HG03520 (cell line): ENCODE results near the gene SLC4A9.
A peak's percentile ranks its signal among the peaks of the same experiment; 100 is the strongest.
"Not testable (repeated sequence)": the region's sequence is repeated elsewhere in the genome, so short reads cannot be mapped to it uniquely, and the experiment has no call there.

ENCODE experiments used
- ATAC-seq: cut with Tn5 transposase; IDR thresholded peaks from one replicate; pipeline ENCODE4 v1.9.1; 2021; ENCODE audit warnings: mild to moderate bottlenecking, moderate library complexity; ENCODE audit not compliant: unreplicated experiment

SLC4A9 gene

DNA sequence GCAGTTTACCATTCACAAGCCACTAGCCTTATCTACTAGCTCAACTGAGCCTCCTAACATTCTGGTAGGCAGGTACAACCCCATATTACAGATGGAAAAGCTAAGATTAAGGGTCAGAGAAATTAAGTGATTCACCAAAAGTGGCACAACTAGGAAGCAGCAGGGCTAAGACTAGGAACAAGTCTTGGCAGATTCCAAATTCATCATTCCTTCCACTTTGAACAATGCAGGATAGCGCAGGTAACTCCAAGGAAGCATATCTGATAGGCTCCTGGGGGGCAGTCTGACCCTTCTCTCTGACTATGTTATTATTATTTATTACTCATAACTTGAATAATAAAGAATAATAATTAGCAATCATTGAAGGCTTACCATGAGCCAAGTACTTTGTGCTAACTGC is 22.1 kb upstream of the SLC4A9 start:
- ATAC-seq: no peak

DNA sequence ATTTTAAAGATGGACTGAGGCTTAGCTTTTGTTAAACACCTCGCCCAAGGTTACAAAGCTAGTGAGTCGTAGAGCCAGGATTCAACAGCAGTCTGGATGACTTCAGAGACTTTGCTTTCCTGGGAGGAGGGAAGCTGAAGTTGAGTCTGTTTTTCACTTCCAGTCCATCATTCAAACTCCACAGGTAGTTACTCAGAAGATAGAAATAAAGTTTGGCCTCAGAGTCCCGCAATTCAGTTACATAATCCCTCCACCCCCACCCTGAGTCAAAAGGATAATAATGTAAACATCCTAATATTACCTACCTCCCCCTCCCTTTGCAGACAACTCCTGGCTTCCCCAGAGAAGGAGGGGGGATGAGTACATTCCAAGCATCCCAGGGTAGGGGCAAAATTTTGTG is 21.7 kb upstream of the SLC4A9 start:
- ATAC-seq: no peak

DNA sequence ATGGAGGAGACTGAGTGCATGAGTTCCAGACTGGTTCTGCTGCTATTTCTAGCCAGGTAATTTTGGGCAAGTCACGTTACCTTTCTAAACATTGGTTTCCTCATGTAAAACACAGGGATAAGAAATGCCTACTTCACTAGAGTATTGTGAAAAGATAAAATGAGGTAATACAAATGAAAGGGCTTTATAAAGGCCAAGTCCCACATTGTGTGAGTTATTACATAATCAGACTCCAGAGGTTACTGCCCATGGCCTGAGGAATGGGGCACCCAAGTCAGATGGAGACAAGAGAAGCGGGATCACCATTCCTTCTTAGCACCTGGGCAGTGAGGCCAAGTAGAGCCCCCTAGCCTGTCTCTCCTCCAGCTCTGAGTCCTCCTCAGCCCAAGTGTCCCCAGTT is 21.1 kb upstream of the SLC4A9 start:
- no peak for ATAC-seq

DNA sequence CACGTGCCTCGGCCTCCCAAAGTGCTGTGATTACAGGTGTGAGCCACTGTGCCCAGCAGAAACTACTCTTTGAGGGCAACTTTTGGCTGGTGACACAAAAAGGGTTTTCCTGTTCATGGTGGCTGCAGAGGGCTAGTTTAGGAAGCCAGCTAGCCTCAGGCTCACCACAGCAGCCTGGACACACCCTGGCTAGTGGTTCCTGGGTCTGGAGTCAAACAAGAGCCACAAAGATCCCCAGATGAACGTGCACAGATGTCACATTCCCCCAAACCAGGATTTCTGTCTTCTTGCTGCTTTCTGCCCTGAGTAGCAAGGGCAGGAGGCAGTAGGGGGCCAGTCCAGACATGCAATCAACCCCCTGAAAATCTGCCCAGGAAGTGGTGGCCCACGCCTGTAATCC is 20.4 kb upstream of the SLC4A9 start:
- no peak for ATAC-seq

DNA sequence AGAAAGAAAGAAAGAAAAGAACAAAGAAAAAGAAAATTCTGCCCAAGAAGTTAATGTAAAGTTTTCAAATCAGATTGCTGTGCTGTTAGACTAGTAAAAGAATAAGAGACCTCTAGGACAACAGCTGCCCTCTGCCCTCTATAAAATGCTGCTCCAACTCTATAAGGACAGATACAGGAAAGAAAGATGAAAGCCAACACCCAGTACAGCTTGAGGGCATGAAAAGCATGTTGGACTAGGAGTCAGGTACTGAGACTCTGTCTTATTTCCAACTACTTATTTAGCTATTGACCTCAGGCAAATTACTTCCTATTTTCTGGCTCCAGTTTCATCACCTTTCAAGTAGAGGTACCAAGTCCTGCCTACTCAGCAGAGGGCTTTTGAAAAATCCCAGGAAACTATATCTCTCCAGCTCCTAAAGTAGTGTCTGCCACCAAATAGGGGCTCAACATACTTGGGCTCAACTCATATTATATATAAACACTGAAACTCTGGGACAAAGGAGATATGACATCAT is 19.3 kb upstream of the SLC4A9 start:
- ATAC-seq: no peak

DNA sequence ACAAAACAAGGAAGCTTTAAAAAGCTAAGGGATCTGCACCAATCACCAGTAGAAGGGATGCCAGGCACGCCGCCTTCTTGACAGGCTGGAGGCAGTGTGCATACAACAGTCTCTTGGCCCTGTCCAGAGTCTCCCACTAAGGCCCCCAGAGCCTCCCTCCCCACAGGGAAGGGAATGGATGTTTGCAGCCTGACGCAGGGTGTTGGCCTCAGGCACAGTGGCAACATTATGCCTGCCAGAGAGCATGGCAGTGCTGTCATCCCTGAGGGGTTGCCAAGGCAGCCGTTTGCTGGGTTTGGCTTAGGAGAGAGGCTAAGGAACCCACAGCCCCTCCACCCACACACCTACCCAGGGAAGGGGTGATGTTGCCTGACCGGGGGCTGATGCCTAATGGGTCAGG is 18.4 kb upstream of the SLC4A9 start:
- ATAC-seq: no peak

DNA sequence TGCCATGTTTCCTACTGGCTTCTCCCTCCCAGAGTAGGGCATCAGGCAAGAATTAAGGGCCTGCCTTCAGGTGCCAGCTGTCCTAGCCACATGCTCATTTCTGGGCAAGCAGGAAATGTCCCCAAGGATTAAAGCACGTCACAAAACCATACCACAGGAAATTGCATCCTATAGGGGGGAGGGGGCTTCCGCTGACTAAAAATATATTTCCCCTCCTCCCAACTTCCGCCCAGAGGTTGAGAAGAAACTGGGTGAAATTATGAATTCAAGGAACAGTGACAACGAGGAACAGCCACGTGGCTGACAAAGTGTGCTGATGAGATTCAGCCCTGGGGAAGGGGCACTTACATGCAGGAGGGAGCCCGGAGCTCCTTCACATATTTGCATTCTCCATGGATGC is 17.7 kb upstream of the SLC4A9 start:
- no peak for ATAC-seq

DNA sequence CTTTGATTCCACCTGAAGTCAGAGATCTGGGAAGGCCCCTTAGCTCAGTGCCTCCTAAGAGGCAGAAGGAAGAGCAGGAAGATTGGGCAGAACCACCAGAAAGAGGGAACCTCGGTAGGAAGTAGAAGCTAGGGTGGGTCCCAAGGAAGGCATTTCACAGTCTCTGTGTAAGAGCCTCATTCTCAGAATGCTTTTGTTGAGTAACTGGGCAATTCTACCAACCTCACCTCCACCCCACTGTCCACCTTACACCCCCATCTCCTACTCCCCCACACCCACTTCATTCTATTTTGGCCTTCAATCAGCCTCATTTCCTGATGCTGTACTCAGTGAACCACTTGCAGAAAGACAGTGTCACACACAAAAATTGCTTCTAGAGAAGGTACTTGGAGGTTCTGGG is 17.1 kb upstream of the SLC4A9 start:
- no peak for ATAC-seq

DNA sequence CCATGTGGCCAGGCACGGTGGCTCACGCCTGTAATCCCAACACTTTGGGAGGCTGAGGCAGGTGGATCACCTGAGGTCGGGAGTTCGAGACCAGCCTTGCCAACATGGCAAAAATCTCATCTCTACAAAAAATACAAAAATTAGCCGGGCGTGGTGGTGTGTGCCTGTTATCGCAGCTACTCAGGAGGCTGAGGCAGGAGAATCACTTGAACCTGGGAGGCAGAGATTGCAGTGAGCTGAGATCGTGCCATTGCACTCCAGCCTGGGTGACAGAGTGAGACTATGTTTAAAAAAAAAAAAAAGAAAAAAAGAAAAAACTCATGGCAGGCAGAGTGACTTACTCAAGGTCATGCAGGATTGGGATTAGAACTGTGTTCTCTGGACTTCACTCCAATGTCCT is 16.1 kb upstream of the SLC4A9 start:
- ATAC-seq: not testable (repeated sequence)

DNA sequence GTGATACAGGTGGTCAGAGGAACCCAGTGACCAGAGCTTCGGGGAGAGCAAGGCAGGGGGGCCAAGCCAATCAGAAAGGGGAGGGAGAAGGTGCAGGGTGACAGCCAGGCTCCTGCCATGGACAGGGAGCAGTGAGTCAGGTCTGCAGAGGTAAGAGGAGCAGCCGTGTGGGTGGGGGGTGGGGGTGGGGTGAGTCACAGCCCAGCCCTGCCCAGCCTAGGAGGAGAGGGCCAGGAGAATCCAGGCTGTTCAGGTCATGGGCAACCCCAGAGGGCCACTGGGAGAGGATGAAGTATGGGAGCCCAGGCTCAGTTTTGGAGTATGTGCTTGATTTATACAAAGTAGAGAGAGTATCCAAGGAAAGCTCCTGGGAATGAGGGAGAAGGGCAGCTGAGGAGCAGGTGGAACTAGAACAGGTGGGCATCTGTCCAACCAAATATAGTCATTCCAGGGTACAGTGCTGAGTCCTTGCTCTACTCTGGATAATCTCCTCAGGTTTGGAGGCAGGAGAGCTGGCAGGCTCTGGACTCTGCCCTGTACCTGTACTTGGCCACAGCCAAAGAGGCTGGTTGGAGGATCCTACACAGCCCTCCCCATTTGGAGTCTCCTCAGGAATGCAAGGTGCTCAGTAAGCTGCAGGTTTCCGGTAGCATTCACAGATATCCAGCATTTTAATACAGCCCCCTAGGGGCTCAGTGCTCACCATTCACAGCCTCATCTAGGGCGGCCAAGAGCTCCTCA is 15.1 kb upstream of the SLC4A9 start:
- ATAC-seq: no peak

DNA sequence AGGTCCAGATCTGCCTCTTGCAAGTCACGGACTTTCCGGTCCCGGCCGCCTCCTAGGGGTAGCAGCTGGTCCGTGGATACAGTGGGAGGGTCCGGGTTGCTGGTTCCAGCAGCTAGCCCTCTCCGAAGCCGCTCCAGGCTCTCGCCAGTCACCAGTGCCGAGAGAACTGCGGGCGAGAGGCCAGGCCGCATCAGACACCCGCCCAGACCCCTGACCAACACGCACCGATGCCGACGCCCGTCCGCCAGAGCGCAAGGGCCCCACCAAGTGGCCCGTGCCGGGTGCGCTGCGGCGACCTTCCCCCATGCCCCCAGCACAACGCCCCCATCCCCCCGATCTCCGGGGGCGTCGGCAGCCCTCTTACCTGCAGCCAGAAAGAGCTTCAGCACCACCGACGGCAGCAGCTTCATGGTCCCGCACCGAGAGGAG is 14.1 kb upstream of the SLC4A9 start:
- peak; percentile 4 for ATAC-seq

DNA sequence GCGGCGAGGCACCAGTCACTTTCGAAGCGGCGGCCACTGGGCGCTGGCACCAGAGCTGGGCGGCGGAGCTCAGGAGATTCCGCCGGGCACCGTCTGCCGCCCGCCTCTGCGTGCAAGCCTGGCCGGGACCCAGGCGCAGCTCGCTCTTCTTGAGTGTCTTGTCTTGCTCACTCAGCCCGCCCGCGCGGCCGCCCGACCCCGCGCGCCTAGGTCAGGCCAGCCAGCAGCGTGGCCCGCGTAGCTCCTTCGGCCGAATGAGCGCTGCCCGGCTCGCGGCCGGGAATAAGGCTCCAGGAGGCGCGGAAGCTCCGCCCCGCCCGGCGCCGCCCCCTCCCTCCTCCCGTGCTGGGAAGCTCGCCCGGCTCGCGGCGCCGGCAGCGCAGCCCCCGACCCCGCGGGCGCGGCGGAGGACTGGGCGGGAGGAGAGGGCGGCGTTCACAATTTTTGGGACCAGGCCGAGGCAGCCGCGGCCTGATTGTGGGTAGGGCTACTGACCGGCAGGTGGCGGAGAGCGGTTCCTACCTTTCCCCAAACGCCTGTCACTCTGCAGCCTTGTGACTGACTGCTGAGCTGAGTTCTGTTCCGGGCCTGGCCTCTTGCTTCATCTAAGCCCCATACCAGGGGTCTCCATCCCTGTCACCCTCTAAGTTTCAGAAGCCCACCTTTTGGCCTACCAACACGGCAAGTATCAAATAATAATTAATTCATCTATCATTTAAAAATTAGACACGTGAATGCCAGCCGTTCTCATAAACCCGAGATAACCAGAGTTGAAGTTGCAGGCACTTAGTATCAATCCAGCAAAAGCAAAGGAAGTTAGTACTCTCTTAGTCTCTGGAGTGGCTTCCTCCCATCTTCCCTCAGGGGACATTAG is 13.4 kb upstream of the SLC4A9 start, which contains the start of gene HBEGF:
TSS of gene HBEGF (minus strand) at position 256 of the 874 bp plus-strand sequence. CDS start 275 bp downstream, outside the sequence.
- peak; percentile 81 for ATAC-seq

DNA sequence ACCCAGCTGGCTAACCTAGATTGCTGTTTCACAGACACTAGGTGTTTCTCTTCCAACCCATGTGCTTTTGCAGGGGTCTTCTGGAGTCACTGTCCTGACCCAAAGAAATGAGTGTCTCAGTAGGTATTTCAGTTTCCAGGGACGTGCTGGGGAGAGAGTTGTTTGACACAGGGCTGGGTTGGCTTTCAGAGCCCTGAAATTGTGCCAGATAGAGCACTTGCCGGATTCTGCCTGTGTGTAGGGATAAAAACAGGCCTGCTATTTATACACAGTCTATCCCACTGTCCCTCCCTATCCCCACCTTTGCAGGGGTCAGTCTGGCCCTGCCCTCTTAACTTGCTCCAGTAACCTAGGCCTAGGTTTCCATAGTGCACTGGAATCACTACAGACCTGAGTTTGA is 12.6 kb upstream of the SLC4A9 start:
- ATAC-seq: no peak

DNA sequence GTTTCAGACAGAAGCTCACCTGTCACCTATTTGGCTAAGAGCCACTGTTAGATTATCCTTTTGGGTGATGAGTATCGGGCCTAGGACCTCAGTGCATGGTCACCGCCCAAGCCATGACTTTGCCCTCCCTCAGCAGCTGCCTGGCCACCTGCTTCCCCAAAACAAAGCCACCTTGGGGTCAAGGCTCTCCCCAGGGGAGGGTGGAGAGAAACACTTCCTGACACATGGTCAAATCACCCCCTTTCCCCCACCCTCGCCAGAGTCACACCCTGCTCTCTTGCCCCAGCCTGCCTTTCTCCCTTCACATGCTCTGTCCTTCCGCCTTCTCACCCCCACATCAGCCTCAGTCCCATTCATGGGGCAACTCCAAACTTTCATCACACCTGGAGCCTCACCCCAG is 11.9 kb upstream of the SLC4A9 start:
- no peak for ATAC-seq

DNA sequence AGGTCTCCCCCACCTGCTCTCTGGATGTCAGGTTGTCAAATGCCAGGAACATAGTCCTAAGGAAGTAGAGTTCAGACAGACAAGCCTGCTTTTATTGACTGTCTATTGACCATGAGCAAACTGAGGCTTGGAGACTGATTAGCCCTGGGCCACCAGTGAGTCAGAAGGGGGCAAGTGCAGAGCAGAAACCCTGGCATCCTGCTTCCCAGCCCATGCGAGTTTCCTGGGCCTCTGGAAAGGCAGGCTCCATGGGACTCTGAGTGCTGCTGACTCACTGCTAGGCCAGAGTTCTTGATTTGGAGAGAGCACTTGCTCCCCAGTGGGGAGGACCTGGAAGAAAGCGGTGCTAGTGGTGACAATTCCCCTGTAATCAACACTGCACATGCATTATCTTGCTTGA is 10.8 kb upstream of the SLC4A9 start:
- no peak for ATAC-seq

DNA sequence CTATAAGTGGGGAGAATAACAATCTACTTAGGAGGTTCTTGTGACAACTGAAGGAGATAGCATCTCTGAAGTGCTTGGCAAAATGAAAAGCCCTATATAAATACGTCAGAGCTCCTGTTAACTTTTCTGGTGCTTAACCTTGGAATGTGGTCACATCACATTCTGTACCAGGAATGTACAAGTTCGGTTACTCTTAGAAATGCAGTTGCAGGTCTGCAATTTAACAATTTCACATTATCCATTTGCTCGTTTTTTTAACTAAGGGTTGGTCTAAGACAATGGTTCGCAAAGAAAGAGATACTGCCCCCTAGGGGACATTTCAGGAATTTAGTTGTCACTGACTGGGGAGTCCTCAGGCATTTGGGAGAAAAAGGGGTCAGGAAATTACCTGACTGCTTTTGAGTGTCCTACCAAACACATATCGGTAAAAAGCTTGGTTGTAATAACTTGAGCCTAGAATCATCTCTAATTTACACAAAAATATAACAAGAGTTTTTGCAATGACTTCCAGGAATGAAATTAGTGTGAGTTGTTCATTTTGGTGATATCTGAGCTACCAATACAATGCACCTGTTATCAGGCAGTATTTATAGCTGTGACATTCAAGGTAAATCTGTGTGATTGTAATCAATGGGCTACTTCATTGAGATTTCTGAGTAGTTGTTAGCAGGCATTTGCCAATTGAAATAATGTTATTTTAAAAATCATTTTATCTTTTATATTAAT is 8.2 kb upstream of the SLC4A9 start:
- peak; percentile 65 for ATAC-seq

DNA sequence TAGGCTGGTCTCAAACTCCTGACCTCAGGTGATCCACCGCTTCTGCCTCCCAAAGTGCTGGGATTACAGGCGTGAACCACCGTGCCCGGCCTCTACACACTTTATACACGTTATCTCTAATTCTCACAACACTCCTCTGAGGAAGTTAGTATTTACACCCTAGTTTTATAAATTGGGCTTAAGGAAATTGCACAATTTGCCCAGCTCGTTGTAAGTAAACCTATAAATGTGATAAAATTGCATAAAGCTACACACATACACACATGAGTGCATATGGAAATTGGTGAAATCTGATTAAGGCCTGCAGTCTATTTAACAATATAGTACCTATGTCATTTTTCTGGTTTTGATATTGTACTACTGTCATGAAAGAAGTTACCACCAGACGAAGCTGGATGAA is 4.4 kb upstream of the SLC4A9 start:
- ATAC-seq: no peak

DNA sequence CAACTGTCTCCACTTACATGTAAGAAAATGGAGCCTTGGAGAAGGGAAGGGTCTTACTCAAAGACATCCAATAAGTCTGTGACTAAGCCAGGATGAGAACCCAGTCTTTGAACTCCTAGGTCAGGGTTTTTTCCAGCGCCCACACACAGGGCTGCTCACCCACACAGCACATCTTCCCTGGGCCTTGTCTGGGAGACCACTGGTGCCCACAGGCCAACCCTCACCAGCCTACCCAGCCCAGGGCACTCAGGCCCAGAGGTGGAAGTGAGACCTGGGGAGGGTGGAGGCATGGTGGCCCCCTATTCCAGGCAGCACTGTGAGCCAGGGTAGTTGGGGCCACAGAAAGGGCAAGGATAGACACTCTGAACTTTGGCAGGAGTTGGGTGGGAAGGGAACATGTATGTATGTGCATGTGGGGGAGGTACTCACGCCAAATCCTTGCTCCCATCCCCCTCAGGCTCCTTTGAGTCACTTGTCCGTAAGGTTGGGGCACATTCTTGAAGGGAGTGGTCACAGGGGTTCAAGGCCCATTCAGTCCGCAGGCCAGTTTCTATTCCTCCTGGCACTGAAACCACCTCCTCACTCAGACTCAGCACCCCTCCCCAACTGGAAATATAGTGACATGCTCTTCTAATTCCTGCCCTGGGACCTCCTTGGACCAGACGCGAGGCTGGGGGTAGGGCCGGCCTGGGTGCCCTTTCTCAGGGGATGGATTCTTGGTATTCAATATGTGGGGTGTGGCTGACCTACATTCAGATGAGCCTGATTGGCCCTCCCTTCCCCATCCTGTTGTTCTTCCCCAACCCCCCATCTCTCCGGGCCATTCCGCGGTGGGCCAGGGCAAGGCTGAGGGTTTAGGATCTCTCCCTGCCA is 2.9 kb upstream of the SLC4A9 start:
- peak; percentile 10 for ATAC-seq

DNA sequence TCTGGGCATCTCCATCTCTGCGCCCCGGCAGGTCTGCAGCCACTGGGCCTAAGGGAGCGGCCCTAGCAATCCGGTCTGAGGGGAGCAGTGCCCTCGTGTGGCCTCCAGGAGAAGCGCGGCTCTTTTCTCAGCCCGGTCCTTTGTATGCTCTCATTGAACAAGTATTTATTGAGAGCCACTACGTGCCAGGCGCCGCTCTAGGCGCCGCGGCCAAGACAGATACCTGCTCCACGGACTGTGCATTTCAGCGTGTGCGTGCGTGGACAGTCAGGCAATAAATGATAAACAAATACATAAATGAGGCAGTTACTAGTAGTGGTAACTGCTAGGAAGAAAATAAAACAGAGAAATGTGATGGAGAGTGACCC is 2.3 kb upstream of the SLC4A9 start:
- peak; percentile 95 for ATAC-seq

DNA sequence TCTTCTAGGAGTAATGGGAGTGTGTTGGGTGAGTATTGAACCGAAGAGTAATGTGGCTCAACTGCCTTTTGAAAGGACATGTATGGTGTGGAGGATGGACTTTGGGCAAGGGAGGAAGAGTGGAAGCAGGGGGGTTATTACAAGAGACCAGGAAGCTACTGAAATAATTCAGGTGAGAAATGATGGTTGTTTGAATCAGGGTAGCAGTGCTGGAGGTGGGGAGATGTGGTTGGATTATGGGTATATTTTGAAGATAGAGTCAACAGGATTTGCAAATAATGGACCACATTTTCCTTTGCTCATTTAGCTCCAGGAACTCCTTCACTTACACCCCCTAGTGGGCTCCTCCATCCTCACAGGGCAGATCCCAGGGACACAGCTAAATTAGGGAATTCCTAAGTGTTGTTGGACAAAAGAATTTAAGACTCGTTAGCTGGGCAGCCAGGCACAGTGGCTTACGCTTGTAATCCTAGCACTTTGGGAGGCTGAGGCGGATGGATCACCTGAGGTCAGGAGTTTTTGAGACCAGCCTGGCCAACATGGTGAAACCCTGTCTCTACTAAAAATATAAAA is 1.2 kb upstream of the SLC4A9 start:
- no peak for ATAC-seq
